ENCODE data around the gene RAD9A.

GRCh38 chr11:67429038-67429668 lies 37.4 kb downstream of the RAD9A start:
- TF ChIP-seq POLR2A (IDR thresholded peaks at IDR 0.05; ENCODE audit: low read depth, low read length), result no peak
- TF ChIP-seq TAF1 (IDR thresholded peaks at IDR 0.05; ENCODE audit: borderline replicate concordance, low read depth, low read length), result no peak

All from GM12892 (cell line).